Stimulated activated memory B cell treated with anti-CD40 and anti-IgM and Interleukin-4, amounts not matched to agents 10 μg/mL and 1 μg/mL and 100 μg/mL, for 72 hours (primary cell): ENCODE results near the gene CNTNAP2.
"Not testable (repeated sequence)": the region's sequence is repeated elsewhere in the genome, so short reads cannot be mapped to it uniquely, and the experiment has no call there.

Source experiments
- ATAC-seq: fragments of 150-1000 bp; cut with Tn5 transposase; 2 replicates; pipeline ENCODE4 v1.10.0; 2021
- H3K27ac Mint-ChIP-seq: one replicate; pipeline ENCODE4 v1.8.0; 2022; ENCODE audit warnings: mild to moderate bottlenecking, mixed read lengths
- H3K27me3 Mint-ChIP-seq: one replicate; pipeline ENCODE4 v1.8.0; 2022; ENCODE audit warnings: mixed read lengths
- H3K36me3 Mint-ChIP-seq: one replicate; pipeline ENCODE4 v1.8.0; 2022; ENCODE audit warnings: mixed read lengths
- H3K4me1 Mint-ChIP-seq: one replicate; pipeline ENCODE4 v1.8.0; 2022; ENCODE audit warnings: mixed read lengths
- H3K4me3 Mint-ChIP-seq: one replicate; pipeline ENCODE4 v1.8.0; 2022; ENCODE audit warnings: mild to moderate bottlenecking, moderate library complexity, mixed read lengths
- H3K9me3 Mint-ChIP-seq: one replicate; pipeline ENCODE4 v1.8.0; 2022; ENCODE audit warnings: mixed read lengths

Gene CNTNAP2

DNA sequence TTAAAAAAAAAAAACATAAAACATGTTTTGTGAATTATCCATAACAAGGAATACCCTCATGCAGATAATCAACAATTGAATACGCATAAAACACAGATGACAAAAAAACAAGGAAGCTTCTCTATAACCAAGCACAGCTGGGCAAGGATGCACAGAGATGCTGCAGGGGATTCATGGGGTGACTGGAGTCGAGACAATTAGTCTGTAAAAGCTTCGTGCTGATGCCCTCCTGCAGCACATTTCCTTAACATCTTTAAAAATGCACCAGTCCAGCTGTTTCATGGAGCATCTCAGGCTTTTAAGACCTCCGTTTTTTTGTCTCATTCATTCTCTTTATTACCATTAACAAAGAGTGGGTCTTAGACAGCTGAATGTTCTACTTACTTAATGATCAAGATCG lies 1680.0 kb downstream of the CNTNAP2 start:
- H3K36me3 Mint-ChIP-seq = no peaks in the 10 kb centered on the region

DNA sequence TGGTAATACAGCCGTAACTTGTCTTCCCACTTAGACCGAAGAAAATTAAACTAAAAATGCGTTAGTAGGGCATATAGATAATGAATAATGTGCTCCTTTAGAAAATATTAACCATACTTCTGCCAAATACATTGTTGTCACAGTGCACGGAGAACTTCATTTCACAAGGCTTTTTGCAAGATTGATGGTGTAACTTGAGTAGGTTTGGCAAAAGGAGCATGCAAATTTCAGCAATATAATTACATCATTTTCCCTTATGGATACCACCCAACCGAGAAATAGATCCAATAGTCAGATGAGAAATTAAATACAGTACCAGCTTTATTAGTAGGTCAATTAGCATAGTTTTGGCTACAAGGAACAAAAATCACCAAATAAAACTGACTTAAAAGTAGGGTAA lies 1681.4 kb downstream of the CNTNAP2 start:
- Mint-ChIP-seq H3K36me3 (no peaks in the 10 kb centered on the region), H3K4me1 (no peaks in the 10 kb centered on the region), H3K27ac (no peak overlapping the region), H3K4me3 (no peak overlapping the region), H3K27me3 (no peaks in the 10 kb centered on the region), H3K9me3 (no peaks in the 10 kb centered on the region)
- ATAC-seq = no peak

More for the DNA sequence above, 1680.0 kb downstream of the CNTNAP2 start:
- no peaks in the 10 kb centered on the region for H3K9me3 Mint-ChIP-seq
- ATAC-seq = no peak
- H3K27ac Mint-ChIP-seq = no peak overlapping the region
- H3K4me3 Mint-ChIP-seq = no peak overlapping the region
- H3K27me3 Mint-ChIP-seq = no peaks in the 10 kb centered on the region
- H3K4me1 Mint-ChIP-seq = no peaks in the 10 kb centered on the region

DNA sequence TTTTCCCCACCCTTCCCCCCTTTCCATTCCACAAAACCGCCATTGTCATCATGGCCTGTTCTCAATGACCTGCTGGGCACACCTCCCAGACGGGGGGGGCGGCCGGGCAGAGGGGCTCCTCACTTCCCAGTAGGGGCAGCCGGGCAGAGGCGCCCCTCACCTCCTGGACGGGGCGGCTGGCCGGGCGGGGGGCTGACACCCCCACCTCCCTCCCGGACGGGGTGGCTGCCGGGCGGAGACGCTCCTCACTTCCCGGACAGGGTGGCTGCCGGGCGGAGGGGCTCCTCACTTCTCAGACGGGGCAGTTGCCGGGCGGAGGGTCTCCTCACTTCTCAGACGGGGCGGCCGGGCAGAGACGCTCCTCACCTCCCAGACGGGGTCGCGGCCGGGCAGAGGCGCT lies 1685.2 kb downstream of the CNTNAP2 start:
- H3K4me3 Mint-ChIP-seq, ATAC-seq, H3K27me3 Mint-ChIP-seq, H3K27ac Mint-ChIP-seq, H3K4me1 Mint-ChIP-seq, H3K36me3 Mint-ChIP-seq, H3K9me3 Mint-ChIP-seq: not testable (repeated sequence)

DNA sequence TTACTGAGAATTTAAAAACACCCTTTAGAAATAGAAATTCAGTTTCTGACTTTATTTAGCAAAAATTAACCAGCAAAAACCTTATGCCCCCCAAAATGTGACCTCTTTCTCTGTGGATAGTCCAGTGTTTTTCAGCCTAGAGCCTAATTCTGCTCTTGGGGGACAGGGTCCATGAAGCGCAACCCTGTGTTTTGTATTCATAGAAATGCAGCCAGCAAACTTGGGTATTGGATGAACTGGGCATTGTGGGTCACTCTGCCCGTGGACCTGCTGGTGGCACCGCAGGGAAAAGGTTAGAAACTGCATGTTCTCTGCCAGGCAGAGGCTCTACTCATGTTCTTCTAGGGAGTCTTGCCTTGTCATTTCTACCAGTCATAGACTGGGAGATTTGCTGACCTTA lies 1686.5 kb downstream of the CNTNAP2 start:
- Mint-ChIP-seq H3K9me3 (peaks cover 7% of the 10 kb centered on the region), H3K4me3 (no peak overlapping the region), H3K4me1 (no peaks in the 10 kb centered on the region), H3K27ac (no peak overlapping the region), H3K36me3 (no peaks in the 10 kb centered on the region), H3K27me3 (no peaks in the 10 kb centered on the region)
- ATAC-seq = no peak

DNA sequence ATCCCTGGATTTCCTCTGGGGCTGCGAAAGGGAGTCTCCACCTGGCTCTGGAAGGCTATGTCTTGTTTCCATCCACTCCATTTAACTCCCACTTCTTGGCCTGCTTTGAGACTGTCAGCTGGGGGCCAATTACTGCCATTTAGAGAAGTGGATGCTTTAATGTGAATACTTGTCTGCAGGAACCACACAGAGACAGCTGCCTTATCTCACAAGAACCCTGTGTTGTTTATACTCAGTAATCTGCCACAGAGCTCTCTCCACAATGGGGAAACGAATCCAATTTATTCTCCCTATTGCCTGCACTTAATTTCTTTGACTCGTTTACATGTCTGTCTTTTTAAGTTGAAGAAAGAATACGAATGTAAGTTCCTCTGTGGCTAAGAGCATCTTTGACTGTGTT lies 1687.0 kb downstream of the CNTNAP2 start:
- no peak for ATAC-seq
- no peaks in the 10 kb centered on the region for H3K27me3 Mint-ChIP-seq
- H3K27ac Mint-ChIP-seq = no peak overlapping the region
- H3K36me3 Mint-ChIP-seq = no peaks in the 10 kb centered on the region
- H3K4me3 Mint-ChIP-seq = no peak overlapping the region
- no peaks in the 10 kb centered on the region for H3K4me1 Mint-ChIP-seq
- H3K9me3 Mint-ChIP-seq = peaks cover 7% of the 10 kb centered on the region

DNA sequence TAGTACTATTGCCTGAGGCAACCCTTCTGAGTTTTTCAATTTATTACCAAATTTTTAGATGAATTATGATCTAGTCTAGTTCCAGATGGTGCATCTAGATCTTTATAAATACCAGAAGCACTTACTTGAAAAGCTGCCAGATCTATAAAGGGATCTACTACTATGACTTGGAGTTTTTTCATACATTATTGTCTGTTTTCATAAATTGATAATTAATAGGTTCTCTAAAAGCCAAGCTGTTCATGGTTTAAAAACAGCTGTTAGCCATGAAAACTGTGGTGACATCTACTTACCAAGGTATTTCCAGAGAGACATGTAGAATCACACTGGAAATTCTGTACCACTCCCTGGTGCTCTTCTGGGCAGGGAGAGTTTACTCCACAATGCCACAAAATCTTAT lies 1687.4 kb downstream of the CNTNAP2 start:
- peaks cover 7% of the 10 kb centered on the region for H3K9me3 Mint-ChIP-seq
- no peak for ATAC-seq
- no peak overlapping the region for H3K4me3 Mint-ChIP-seq

DNA sequence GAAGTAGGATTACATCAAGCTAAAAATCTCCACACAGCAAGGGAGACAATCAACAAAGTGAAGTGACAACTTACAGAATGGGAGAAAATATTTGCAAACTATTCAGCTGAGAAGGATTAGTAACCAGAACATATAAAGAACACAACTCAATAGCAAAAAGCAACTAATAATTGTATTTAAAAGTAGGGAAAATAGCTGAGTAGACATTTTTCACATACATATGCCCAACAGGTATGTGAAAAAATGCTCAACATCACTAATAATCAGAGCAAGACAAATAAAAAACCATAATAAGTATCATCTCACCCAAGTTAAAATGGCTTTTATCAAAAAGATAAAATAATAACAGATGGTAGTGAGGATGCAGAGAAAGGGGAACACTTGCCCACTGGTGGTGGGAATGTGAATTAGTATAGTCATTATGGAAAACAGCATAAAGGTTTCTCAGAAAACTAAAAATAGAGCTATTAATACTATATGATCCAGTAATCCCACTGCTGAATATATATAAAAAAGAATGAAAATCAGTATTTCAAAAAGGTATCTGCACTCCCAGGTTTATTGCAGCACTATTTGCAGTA lies 1689.5 kb downstream of the CNTNAP2 start:
- Mint-ChIP-seq H3K36me3 (no peaks in the 10 kb centered on the region), H3K9me3 (peaks cover 7% of the 10 kb centered on the region)
- no peak for ATAC-seq

More for the DNA sequence above, 1687.4 kb downstream of the CNTNAP2 start:
- Mint-ChIP-seq H3K27me3 (no peaks in the 10 kb centered on the region), H3K4me1 (no peaks in the 10 kb centered on the region), H3K36me3 (no peaks in the 10 kb centered on the region), H3K27ac (no peak overlapping the region)

DNA sequence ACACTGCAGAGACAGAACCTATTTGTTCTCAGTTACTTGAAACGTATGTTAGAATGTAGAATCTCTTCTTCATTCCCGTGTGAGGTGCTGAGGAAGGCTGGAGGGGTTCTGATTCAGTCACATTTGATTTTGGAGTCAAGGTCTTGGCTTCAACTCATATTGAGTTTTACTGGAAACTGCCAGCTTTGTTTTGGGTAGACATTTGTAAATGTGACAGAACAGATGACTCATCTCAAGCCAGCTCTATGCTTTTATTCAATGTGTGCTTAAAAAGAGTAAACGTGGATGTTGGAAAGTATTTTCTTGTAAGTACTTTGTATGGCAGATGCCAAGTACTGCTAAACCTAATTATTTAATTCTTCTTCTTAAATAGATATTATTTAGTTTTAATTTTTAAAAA lies 1693.2 kb downstream of the CNTNAP2 start:
- Mint-ChIP-seq H3K27ac (no peak overlapping the region), H3K4me1 (no peaks in the 10 kb centered on the region), H3K4me3 (no peak overlapping the region), H3K27me3 (no peaks in the 10 kb centered on the region), H3K36me3 (no peaks in the 10 kb centered on the region), H3K9me3 (peaks cover 7% of the 10 kb centered on the region)
- no peak for ATAC-seq

More for the DNA sequence above, 1689.5 kb downstream of the CNTNAP2 start:
- H3K4me3 Mint-ChIP-seq = no peak overlapping the region
- H3K27me3 Mint-ChIP-seq = no peaks in the 10 kb centered on the region
- H3K27ac Mint-ChIP-seq = no peak overlapping the region
- H3K4me1 Mint-ChIP-seq = no peaks in the 10 kb centered on the region

DNA sequence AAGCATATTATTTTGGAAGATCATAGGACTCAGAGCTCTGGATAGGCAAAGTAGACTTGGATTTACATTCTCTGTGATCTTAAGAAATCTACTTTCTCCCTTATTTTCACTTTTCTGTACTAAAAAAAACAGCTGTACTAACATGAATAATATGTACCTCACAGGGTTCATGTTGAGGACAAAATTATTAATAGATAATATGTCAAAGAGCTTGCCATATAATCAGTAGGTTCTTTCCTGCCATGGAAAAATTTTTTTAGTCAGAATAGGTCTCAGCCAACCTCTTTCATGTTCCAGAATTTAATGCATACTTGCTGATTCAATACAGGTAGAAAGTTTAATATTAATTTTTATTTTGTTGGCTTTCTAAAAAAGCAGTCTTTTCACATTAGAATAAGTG lies 1693.7 kb downstream of the CNTNAP2 start:
- ATAC-seq = no peak
- no peaks in the 10 kb centered on the region for H3K4me1 Mint-ChIP-seq
- H3K4me3 Mint-ChIP-seq = no peak overlapping the region
- no peak overlapping the region for H3K27ac Mint-ChIP-seq
- no peaks in the 10 kb centered on the region for H3K36me3 Mint-ChIP-seq
- peaks cover 7% of the 10 kb centered on the region for H3K9me3 Mint-ChIP-seq
- no peaks in the 10 kb centered on the region for H3K27me3 Mint-ChIP-seq

DNA sequence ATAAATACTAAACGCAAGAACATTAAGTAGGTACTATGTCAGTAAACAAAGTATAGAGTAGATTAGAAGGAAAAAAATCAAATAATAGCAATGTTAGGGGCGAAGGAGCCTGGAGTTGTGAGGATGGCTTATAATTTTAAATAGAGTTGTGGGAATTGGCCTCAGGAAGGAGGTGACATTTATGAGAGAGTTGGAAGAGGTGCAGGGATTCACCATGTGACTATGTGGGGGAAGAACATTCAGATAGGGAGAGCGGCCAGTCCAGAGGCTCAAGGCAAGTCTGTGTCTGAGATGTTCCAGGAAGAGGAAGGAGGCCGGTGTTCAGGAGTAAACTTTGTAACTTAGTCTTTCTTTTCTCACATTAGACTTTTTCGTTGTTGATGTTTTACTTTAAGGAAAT lies 1695.3 kb downstream of the CNTNAP2 start:
- no peaks in the 10 kb centered on the region for H3K4me1 Mint-ChIP-seq
- ATAC-seq = no peak
- H3K27ac Mint-ChIP-seq = no peak overlapping the region
- H3K9me3 Mint-ChIP-seq = peaks cover 3% of the 10 kb centered on the region
- H3K36me3 Mint-ChIP-seq = no peaks in the 10 kb centered on the region
- H3K4me3 Mint-ChIP-seq = no peak overlapping the region
- H3K27me3 Mint-ChIP-seq = no peaks in the 10 kb centered on the region

DNA sequence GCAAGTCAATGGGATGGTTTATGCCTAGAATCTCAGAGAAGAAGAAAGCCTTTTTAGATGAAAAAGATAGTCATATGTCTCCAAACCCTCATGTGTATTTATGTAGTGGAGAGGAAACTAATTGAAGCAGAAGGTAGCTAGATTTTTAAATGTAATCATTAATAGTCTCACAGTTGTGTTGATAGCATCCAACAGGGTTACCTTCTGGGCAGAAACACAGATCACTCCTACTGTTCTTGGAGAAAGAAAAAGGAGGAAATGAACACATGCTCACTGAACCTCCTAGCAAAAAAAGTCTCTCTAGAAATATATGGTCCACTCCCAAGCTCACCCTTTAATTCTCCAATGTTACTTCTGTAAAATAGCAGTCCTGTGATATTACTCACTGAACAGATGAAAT lies 1696.7 kb downstream of the CNTNAP2 start:
- Mint-ChIP-seq H3K9me3 (peaks cover 4% of the 10 kb centered on the region), H3K4me1 (no peaks in the 10 kb centered on the region), H3K27me3 (no peaks in the 10 kb centered on the region), H3K4me3 (no peak overlapping the region), H3K36me3 (no peaks in the 10 kb centered on the region), H3K27ac (no peak overlapping the region)
- ATAC-seq = no peak

DNA sequence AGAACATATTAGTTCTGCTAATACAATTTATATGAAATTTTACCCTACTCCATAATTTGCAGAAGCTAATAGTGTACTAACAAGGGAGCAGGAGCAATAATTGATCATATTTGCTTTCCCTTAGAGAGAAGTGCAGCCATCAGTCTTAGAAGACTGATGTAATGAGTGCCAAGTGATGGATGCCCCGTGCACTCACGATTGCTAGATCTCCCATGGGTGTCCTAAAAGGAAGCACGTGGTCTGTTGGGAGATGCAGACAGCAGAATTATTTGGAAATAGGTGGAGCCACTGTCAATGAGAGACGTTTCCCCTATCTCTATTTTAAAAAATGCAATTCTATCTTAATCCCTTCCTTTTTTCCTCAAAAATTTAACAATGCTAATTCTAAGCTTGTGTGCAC lies 1701.7 kb downstream of the CNTNAP2 start:
- H3K27ac Mint-ChIP-seq = no peak overlapping the region
- no peaks in the 10 kb centered on the region for H3K36me3 Mint-ChIP-seq
- H3K9me3 Mint-ChIP-seq = peaks cover 6% of the 10 kb centered on the region
- no peak for ATAC-seq
- H3K27me3 Mint-ChIP-seq = no peaks in the 10 kb centered on the region
- H3K4me1 Mint-ChIP-seq = no peaks in the 10 kb centered on the region
- H3K4me3 Mint-ChIP-seq = no peak overlapping the region

DNA sequence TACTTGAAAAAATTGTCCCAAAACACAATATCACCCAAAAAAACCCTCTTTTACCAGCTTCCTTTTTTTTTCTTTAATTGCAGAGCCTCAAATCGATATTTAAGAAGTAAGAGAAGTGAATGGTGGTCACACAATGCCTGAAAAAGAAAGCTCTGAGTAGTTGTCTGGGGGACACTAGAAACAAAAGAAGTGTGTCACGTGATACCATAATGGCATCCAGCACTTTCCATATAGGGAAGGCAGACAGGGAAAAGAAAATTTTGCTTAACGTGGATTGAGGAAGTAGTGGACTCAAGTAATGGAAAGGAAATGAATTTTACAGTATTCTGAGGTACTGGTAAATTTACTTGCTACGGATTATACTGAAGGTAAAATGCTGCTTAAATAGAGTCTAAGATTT lies 1708.1 kb downstream of the CNTNAP2 start:
- H3K36me3 Mint-ChIP-seq = no peaks in the 10 kb centered on the region
- H3K4me3 Mint-ChIP-seq = no peak overlapping the region
- H3K27ac Mint-ChIP-seq = no peak overlapping the region
- peaks cover 2% of the 10 kb centered on the region for H3K9me3 Mint-ChIP-seq
- H3K27me3 Mint-ChIP-seq = no peaks in the 10 kb centered on the region
- H3K4me1 Mint-ChIP-seq = no peaks in the 10 kb centered on the region
- no peak for ATAC-seq

DNA sequence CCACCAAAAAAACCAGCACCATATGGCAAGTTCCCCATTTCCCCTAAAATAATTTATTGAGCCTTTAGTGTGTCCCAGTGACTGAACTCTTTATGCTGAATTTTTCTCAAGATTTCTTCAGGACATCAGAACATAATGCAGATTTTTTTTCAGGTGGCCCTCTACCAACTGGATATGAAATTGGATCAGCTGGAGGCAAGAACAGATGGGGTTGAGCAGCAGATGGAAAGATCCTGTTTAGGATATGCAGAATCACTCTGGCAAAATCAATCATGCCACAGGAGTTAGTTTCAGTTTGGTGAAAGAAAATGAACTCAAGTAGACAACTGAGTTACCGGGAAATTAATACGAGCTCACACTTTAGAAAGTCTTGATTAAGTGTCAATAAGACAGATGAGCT lies 1712.4 kb downstream of the CNTNAP2 start:
- H3K27me3 Mint-ChIP-seq = no peaks in the 10 kb centered on the region
- no peaks in the 10 kb centered on the region for H3K4me1 Mint-ChIP-seq
- H3K27ac Mint-ChIP-seq = no peak overlapping the region
- no peaks in the 10 kb centered on the region for H3K9me3 Mint-ChIP-seq
- H3K36me3 Mint-ChIP-seq = no peaks in the 10 kb centered on the region
- no peak for ATAC-seq
- no peak overlapping the region for H3K4me3 Mint-ChIP-seq

DNA sequence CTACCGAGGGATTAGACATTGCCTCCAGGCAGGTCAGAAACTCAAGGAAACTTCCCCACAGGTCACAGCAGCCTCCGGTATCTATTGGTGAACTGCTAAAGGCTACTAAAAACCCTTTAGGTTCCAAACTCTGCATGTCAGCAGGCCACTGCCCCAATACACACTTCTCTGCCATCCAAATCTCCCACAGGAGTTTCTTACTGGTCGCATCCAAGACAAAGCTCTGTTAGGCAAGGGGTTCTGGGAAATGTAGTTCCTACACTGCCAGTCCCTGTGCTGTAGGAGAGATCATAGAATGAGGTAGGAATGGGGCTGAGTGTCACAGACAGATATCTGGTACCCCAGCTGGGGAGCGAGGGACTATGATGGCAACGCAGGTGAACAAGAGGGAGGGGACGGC lies 1717.0 kb downstream of the CNTNAP2 start:
- no peak for ATAC-seq
- H3K4me1 Mint-ChIP-seq = no peaks in the 10 kb centered on the region
- H3K36me3 Mint-ChIP-seq = no peaks in the 10 kb centered on the region
- H3K27ac Mint-ChIP-seq = no peak overlapping the region
- no peak overlapping the region for H3K4me3 Mint-ChIP-seq
- H3K27me3 Mint-ChIP-seq = no peaks in the 10 kb centered on the region
- H3K9me3 Mint-ChIP-seq = peaks cover 9% of the 10 kb centered on the region

DNA sequence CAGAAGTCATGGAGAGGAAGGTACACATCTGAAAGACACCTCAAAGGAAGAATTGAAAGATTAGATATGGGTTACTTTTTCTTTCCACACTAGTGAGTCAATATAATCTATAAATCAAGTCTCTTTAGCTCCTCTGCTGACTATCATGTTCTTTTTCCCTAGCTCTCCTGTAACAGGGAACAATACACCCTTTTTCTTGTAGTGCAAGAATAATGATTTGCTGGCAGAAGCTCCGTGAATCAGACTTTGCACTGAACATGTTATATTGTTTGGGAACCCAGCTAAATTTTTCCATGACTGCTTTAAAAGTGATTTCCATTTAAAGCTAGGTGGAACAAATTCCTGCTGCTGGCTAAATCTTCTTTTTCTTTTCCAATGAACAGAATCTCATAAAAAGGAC lies 1717.4 kb downstream of the CNTNAP2 start:
- Mint-ChIP-seq H3K27me3 (no peaks in the 10 kb centered on the region), H3K4me3 (no peak overlapping the region), H3K27ac (no peak overlapping the region), H3K4me1 (no peaks in the 10 kb centered on the region), H3K9me3 (peaks cover 9% of the 10 kb centered on the region), H3K36me3 (no peaks in the 10 kb centered on the region)
- ATAC-seq = no peak

DNA sequence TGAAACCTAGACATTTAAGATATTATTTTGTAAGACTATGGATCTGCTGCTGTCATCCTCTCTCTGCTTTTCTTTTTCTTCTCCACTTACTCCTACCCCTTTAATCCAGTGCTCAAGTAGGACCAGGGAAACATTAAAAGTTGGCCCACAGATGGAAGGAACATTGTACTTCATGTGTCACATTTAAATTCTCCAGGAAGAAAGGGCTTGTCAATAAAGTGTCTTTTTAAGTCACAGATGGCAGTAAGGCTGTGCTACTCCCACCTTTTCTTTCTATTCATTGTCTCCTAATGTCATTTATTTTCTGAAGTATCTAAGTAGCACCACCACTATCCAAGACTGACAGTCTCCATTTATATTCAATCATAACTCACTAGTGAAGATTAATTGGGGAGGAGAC lies 1736.2 kb downstream of the CNTNAP2 start:
- Mint-ChIP-seq H3K4me3 (no peak overlapping the region), H3K27ac (no peak overlapping the region), H3K9me3 (peaks cover 6% of the 10 kb centered on the region), H3K4me1 (no peaks in the 10 kb centered on the region), H3K27me3 (no peaks in the 10 kb centered on the region), H3K36me3 (no peaks in the 10 kb centered on the region)
- no peak for ATAC-seq
